ENCODE results near the gene EDIL3.
"Not testable (repeated sequence)": the region's sequence is repeated elsewhere in the genome, so short reads cannot be mapped to it uniquely, and the experiment has no call there.

The EDIL3 gene

DNA sequence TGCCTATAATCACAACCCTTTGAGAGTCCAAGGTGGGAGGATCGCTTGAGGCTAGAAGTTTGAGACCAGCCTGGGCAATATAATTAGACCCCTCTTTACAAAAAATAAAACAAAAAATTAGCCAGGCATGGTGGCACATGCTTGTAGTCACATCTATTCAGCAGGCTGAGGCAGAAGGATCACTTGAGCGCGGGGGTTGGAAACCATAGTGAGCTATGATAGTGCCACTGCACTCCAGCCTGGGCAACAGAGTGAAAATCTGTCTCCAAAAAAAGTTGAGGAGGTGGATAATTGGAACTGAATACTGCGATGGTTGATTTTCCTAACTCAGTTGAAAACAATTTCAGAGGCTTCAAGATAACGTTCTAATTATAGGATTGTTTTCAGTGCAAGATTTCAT lies 52.6 kb downstream of the EDIL3 start:
- H3K27ac ChIP-seq (ENCODE audit: low read length): no peak overlapping the region

GRCh38 chr5:84327591-84327990 lies 57.1 kb downstream of the EDIL3 start:
- H3K9me3 ChIP-seq (ENCODE audit: insufficient read depth, low read length): no peaks in the 10 kb centered on the region
- no peaks in the 10 kb centered on the region for H3K27me3 ChIP-seq (ENCODE audit: low read depth, low read length)
- TF ChIP-seq EZH2phosphoT487 (IDR thresholded peaks at IDR 0.05; ENCODE audit: low read depth): no peak
- no peak for TF ChIP-seq CTCF (IDR thresholded peaks at IDR 0.05; ENCODE audit: low read depth, low read length)
- H3K79me2 ChIP-seq (ENCODE audit: low read length): no peaks in the 10 kb centered on the region
- H4K20me1 ChIP-seq (ENCODE audit: insufficient read depth, low read length): no peaks in the 10 kb centered on the region
- H3K36me3 ChIP-seq (replicated peaks; ENCODE audit: low read depth, low read length): no peaks in the 10 kb centered on the region
- no peak overlapping the region for H2AFZ ChIP-seq (ENCODE audit: low read depth, low read length)
- H3K4me2 ChIP-seq (ENCODE audit: low read length): no peak overlapping the region
- no peak overlapping the region for H3K27ac ChIP-seq (ENCODE audit: low read length)
- no peaks in the 10 kb centered on the region for H3K4me1 ChIP-seq (ENCODE audit: low read length)
- H3K9ac ChIP-seq (ENCODE audit: low read length): no peak overlapping the region
- no peak overlapping the region for H3K4me3 ChIP-seq (ENCODE audit: low read length)

More for the DNA sequence above, 52.6 kb downstream of the EDIL3 start:
- Histone ChIP-seq H3K9ac (ENCODE audit: low read length) (no peak overlapping the region), H2AFZ (ENCODE audit: low read depth, low read length) (no peak overlapping the region), H3K9me3 (ENCODE audit: insufficient read depth, low read length) (no peaks in the 10 kb centered on the region), H3K36me3 (replicated peaks; ENCODE audit: low read depth, low read length) (no peaks in the 10 kb centered on the region), H3K79me2 (ENCODE audit: low read length) (no peaks in the 10 kb centered on the region), H3K27me3 (ENCODE audit: low read depth, low read length) (no peaks in the 10 kb centered on the region), H3K4me2 (ENCODE audit: low read length) (no peak overlapping the region), H3K4me3 (ENCODE audit: low read length) (no peak overlapping the region), H4K20me1 (ENCODE audit: insufficient read depth, low read length) (no peaks in the 10 kb centered on the region), H3K4me1 (ENCODE audit: low read length) (no peaks in the 10 kb centered on the region)
- TF ChIP-seq CTCF (IDR thresholded peaks at IDR 0.05; ENCODE audit: low read depth, low read length) (no peak), EZH2phosphoT487 (IDR thresholded peaks at IDR 0.05; ENCODE audit: low read depth) (no peak)

DNA sequence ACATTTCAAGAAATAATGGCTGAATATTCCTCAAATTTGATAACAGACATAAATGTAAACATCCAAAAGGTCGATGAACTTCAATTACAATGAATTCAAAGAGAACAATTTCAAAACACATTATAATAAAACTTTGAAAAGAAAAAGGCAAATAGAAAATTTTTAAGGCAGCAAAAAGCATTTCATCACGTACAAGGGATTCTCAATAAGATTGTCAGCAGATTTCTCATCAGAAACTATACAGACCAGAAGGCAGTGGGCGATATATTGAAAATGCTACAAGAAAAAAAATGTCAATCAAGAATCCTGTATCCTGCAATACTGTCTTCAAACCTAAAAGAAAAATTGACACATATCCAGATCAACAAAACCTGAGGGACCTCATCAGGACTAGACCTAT lies 62.0 kb downstream of the EDIL3 start:
- no peak for TF ChIP-seq EZH2phosphoT487 (IDR thresholded peaks at IDR 0.05; ENCODE audit: low read depth)
- no peak for TF ChIP-seq CTCF (IDR thresholded peaks at IDR 0.05; ENCODE audit: low read depth, low read length)
- H3K79me2 ChIP-seq (ENCODE audit: low read length): no peaks in the 10 kb centered on the region
- H3K4me1 ChIP-seq (ENCODE audit: low read length): no peaks in the 10 kb centered on the region
- no peaks in the 10 kb centered on the region for H3K36me3 ChIP-seq (replicated peaks; ENCODE audit: low read depth, low read length)
- H3K4me3 ChIP-seq (ENCODE audit: low read length): no peak overlapping the region
- no peak overlapping the region for H3K4me2 ChIP-seq (ENCODE audit: low read length)
- no peaks in the 10 kb centered on the region for H4K20me1 ChIP-seq (ENCODE audit: insufficient read depth, low read length)
- no peak overlapping the region for H3K9ac ChIP-seq (ENCODE audit: low read length)
- no peak overlapping the region for H3K27ac ChIP-seq (ENCODE audit: low read length)
- H2AFZ ChIP-seq (ENCODE audit: low read depth, low read length): no peak overlapping the region
- no peaks in the 10 kb centered on the region for H3K9me3 ChIP-seq (ENCODE audit: insufficient read depth, low read length)
- H3K27me3 ChIP-seq (ENCODE audit: low read depth, low read length): no peaks in the 10 kb centered on the region

- not testable (repeated sequence) for H3K36me3 ChIP-seq (replicated peaks; ENCODE audit: low read depth, low read length); H3K9ac ChIP-seq (ENCODE audit: low read length); H3K27ac ChIP-seq (ENCODE audit: low read length); H3K4me2 ChIP-seq (ENCODE audit: low read length); H3K79me2 ChIP-seq (ENCODE audit: low read length); H2AFZ ChIP-seq (ENCODE audit: low read depth, low read length); H4K20me1 ChIP-seq (ENCODE audit: insufficient read depth, low read length); H3K27me3 ChIP-seq (ENCODE audit: low read depth, low read length); H3K4me3 ChIP-seq (ENCODE audit: low read length); H3K4me1 ChIP-seq (ENCODE audit: low read length); H3K9me3 ChIP-seq (ENCODE audit: insufficient read depth, low read length)
Observed at GRCh38 chr5:84317826-84318225, 66.9 kb downstream of the EDIL3 start.

- not testable (repeated sequence) for H3K79me2 ChIP-seq (ENCODE audit: low read length); H3K36me3 ChIP-seq (replicated peaks; ENCODE audit: low read depth, low read length); H3K4me2 ChIP-seq (ENCODE audit: low read length); H3K27ac ChIP-seq (ENCODE audit: low read length); H3K9me3 ChIP-seq (ENCODE audit: insufficient read depth, low read length); H3K4me3 ChIP-seq (ENCODE audit: low read length); H3K9ac ChIP-seq (ENCODE audit: low read length); H4K20me1 ChIP-seq (ENCODE audit: insufficient read depth, low read length); H3K27me3 ChIP-seq (ENCODE audit: low read depth, low read length); H2AFZ ChIP-seq (ENCODE audit: low read depth, low read length); H3K4me1 ChIP-seq (ENCODE audit: low read length)
Observed at GRCh38 chr5:84312280-84312679, 72.4 kb downstream of the EDIL3 start.

DNA sequence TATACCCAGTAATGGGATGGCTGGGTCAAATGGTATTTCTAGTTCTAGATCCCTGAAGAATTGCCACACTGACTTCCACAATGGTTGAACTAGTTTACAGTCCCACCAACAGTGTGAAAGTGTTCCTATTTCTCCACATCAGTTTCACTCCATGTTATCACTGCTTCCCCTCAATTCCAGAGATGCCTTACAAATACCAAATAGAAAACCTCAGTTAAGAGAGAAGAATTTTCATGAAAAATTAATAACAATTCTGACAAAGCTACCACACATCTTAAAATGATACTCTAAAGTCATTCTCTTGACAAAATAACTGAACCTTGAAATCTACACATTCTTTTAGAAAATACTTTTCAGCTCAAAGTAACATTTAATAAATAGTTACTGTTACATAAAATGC lies 74.8 kb downstream of the EDIL3 start:
- H3K4me3 ChIP-seq (ENCODE audit: low read length); H3K27ac ChIP-seq (ENCODE audit: low read length); H2AFZ ChIP-seq (ENCODE audit: low read depth, low read length); H3K79me2 ChIP-seq (ENCODE audit: low read length); H3K27me3 ChIP-seq (ENCODE audit: low read depth, low read length); H3K9me3 ChIP-seq (ENCODE audit: insufficient read depth, low read length); H3K9ac ChIP-seq (ENCODE audit: low read length); H4K20me1 ChIP-seq (ENCODE audit: insufficient read depth, low read length); H3K4me1 ChIP-seq (ENCODE audit: low read length); H3K4me2 ChIP-seq (ENCODE audit: low read length); H3K36me3 ChIP-seq (replicated peaks; ENCODE audit: low read depth, low read length): not testable (repeated sequence)
